ENCODE measurements around the gene TBC1D4. TPM values are rescaled to one million over a fixed set of nuclear protein-coding genes. Genes with fewer than 3 reads are reported as not detected.
"Not testable (repeated sequence)": the region's sequence is repeated elsewhere in the genome, so short reads cannot be mapped to it uniquely, and the experiment has no call there.

Gene TBC1D4
- total and polyA plus RNA-seq, 10 of the 15 experiments (the other 5 are each of a cell fraction or from before 2014, with no cell fraction given), result 11.0 to 38.6 (median 25.5) TPM

DNA sequence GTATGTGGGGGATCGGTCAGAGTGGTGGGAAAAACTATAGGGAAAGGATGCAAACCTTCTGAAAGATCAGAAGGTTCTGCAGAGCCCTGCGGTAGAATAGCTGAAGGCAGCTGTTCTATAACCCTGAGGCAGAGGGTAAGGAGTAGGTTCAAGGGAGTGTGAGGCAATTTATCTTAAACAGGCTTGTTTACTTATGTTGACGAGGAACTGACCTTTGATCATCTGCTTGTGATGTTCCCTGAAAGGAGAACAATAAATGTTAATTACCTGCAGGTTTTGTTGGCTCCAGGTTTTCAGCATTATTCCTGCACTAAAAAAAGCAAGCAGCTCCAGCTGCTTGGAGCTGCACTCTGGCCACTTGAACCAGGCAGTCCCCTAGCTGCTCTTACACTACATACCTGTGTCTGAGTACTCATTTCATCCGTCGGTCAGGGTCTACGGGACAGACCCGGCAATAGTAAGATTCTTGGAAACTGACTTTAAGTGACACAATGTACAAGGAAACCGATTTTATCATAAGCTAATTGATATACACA, 202.1 kb downstream of the TBC1D4 start:
- Histone ChIP-seq H3K4me1 (ENCODE audit: control insufficient read depth, insufficient read depth, low read length) (no peaks in the 10 kb centered on the region), H3K36me3 (ENCODE audit: control insufficient read depth in 2 of 2, insufficient read depth in 2 of 2, low read length in 1 of 2) (no peaks in the 10 kb centered on the region), H3K79me2 (ENCODE audit: control insufficient read depth, insufficient read depth, low read length) (no peaks in the 10 kb centered on the region), H4K20me1 (ENCODE audit: control insufficient read depth, insufficient read depth) (no peaks in the 10 kb centered on the region), H2AFZ (ENCODE audit: control insufficient read depth, low read depth, low read length) (no peak overlapping the region), H3K9ac (ENCODE audit: control insufficient read depth, insufficient read depth, low read length) (no peak overlapping the region), H3K27ac (ENCODE audit: control insufficient read depth, insufficient read depth) (no peak overlapping the region), H3K9me3 (replicated peaks; ENCODE audit: control insufficient read depth, insufficient read depth, low read length) (no peaks in the 10 kb centered on the region; the same call in 2 of the 3 replicates), H3K4me2 (ENCODE audit: control insufficient read depth, insufficient read depth) (no peak overlapping the region), H3K4me3 (no peak overlapping the region), H3K27me3 (replicated peaks in 1 of 2; ENCODE audit: control insufficient read depth in 2 of 2, insufficient read depth in 2 of 2, low read length in 1 of 2) (no peaks in the 10 kb centered on the region)
- no peak for DNase-seq (ENCODE audit: low read depth, low spot score)
- intact Hi-C loops (cut with micrococcal nuclease; ENCODE audit: unreplicated experiment), result no loop called here
- ChIA-PET RAD21 (ENCODE audit: unreplicated experiment) (interaction anchor here (1.1 kb wide), 1 partner anchor 24 kb away, joined by 3 read pairs; no protein-coding TSS in a partner anchor), POLR2A (no interaction called here), SMC1A (ENCODE audit: uncharacterized antibody, unreplicated experiment) (interaction anchor here (0.6 to 1.2 kb wide), 2 partner anchors 47 to 51 kb away, joined by 3 to 4 read pairs; no protein-coding TSS in a partner anchor), CTCF (no interaction called here)
- no peak for TF ChIP-seq POLR2A (IDR thresholded peaks at IDR 0.05; ENCODE audit: low read depth, low read length)
- no peak for TF ChIP-seq CHD1 (IDR thresholded peaks at IDR 0.05; ENCODE audit: low read depth, low read length)
- no peak for TF ChIP-seq SMAD5 (IDR thresholded peaks at IDR 0.05; ENCODE audit: low read depth)
- no peak for TF ChIP-seq BMI1 (IDR thresholded peaks at IDR 0.05; ENCODE audit: borderline replicate concordance)
- no peak for FAIRE-seq
- in situ Hi-C loops (cut with MboI), result no loop called here
- 56% methylated on average over 8 of the region's 8 CpGs for WGBS (ENCODE audit: insufficient coverage, insufficient replicate concordance, low lambda C conversion rate, missing lambda C conversion rate)
- BruUV-seq (replicated peaks), result no TSS peak
- no peak for ATAC-seq

DNA sequence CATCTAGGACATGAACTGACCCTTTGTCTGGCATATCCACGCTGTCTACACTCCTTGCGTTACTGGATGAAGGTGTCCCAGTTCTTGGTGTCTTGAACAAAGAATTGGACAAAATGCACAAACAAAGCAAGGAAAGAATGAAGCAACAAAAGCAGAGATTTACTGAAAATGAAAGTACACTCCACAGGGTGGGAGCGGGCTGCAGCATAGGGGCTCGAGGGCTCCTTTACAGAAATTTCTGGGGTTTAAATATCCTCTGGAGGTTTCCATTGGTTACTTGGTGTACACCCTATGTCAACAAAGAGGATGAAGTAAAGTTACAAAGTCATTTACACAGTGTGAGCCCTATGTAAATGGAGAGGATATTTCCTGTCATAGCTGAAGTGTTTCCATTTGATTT, 208.3 kb downstream of the TBC1D4 start:
- in situ Hi-C loops (cut with MboI); H3K9me3 ChIP-seq (replicated peaks; ENCODE audit: control insufficient read depth, insufficient read depth, low read length); H3K9ac ChIP-seq (ENCODE audit: control insufficient read depth, insufficient read depth, low read length); H3K27me3 ChIP-seq (replicated peaks in 1 of 2; ENCODE audit: control insufficient read depth in 2 of 2, insufficient read depth in 2 of 2, low read length in 1 of 2); H3K36me3 ChIP-seq (ENCODE audit: control insufficient read depth in 2 of 2, insufficient read depth in 2 of 2, low read length in 1 of 2); RAD21 ChIA-PET (ENCODE audit: unreplicated experiment); H2AFZ ChIP-seq (ENCODE audit: control insufficient read depth, low read depth, low read length); H3K4me3 ChIP-seq; H3K4me2 ChIP-seq (ENCODE audit: control insufficient read depth, insufficient read depth); FAIRE-seq; intact Hi-C loops (cut with micrococcal nuclease; ENCODE audit: unreplicated experiment); H4K20me1 ChIP-seq (ENCODE audit: control insufficient read depth, insufficient read depth); BruUV-seq (replicated peaks); POLR2A ChIA-PET; H3K27ac ChIP-seq (ENCODE audit: control insufficient read depth, insufficient read depth); H3K4me1 ChIP-seq (ENCODE audit: control insufficient read depth, insufficient read depth, low read length); DNase-seq (ENCODE audit: low read depth, low spot score); H3K79me2 ChIP-seq (ENCODE audit: control insufficient read depth, insufficient read depth, low read length); ATAC-seq: not testable (repeated sequence)
- ChIA-PET SMC1A (ENCODE audit: uncharacterized antibody, unreplicated experiment) (interaction anchor here (1.4 kb wide), 1 partner anchor 19 kb away, joined by 3 read pairs; no protein-coding TSS in a partner anchor), CTCF (interaction anchor here (0.6 kb wide), 1 partner anchor 42 kb away, joined by 3 read pairs; no protein-coding TSS in a partner anchor)
- 23% methylated on average over 4 of the region's 4 CpGs for WGBS (ENCODE audit: insufficient coverage, insufficient replicate concordance, low lambda C conversion rate, missing lambda C conversion rate)

Measured in GM12878 (cell line).